HEK293 (cell line): ENCODE measurements around the gene TKTL1.
A peak's percentile ranks its signal among the peaks of the same experiment; 100 is the strongest.

ENCODE experiments used
- BCL11B ChIP-seq: fragments of 450-650 bp; formaldehyde crosslinking; IDR thresholded peaks from 2 replicates; pipeline ENCODE4 v1.5.1; 2016; ENCODE audit warnings: low read depth, missing biosample characterization, missing genetic modification characterization
- EGR2 ChIP-seq: fragments of 450-650 bp; formaldehyde crosslinking; IDR thresholded peaks from 2 replicates; pipeline ENCODE4 v1.5.1; 2016; ENCODE audit warnings: low read depth, missing biosample characterization, missing genetic modification characterization
- GLI2 ChIP-seq: fragments of 450-650 bp; formaldehyde crosslinking; IDR thresholded peaks from 2 replicates; pipeline ENCODE4; 2017; ENCODE audit warnings: missing biosample characterization, missing genetic modification characterization, low read depth, borderline replicate concordance
- HOXC10 ChIP-seq: sonication (generic); formaldehyde crosslinking; IDR thresholded peaks from 2 replicates; pipeline ENCODE4 v1.8.1; 2023; ENCODE audit warnings: mild to moderate bottlenecking, missing genetic modification reagents
- IKZF3 ChIP-seq: fragments of 450-650 bp; IDR thresholded peaks from 2 replicates; pipeline ENCODE4 v1.5.0; 2018; ENCODE audit warnings: missing biosample characterization, mild to moderate bottlenecking, missing genetic modification characterization, moderate library complexity
- KLF10 ChIP-seq: fragments of 450-650 bp; IDR thresholded peaks from 2 replicates; pipeline ENCODE4 v1.5.1; 2018; ENCODE audit warnings: missing biosample characterization, mild to moderate bottlenecking, missing genetic modification characterization
- SP7 ChIP-seq: fragments of 450-650 bp; formaldehyde crosslinking; IDR thresholded peaks from 2 replicates; pipeline ENCODE4 v1.5.1; 2016; ENCODE audit warnings: missing biosample characterization, missing genetic modification characterization
- ZBTB7A ChIP-seq: fragments of 450-650 bp; formaldehyde crosslinking; IDR thresholded peaks from 2 replicates; pipeline ENCODE4 v1.5.1; 2016; ENCODE audit warnings: low read depth, missing biosample characterization, missing genetic modification characterization
- ZFHX2 ChIP-seq: fragments of 450-650 bp; formaldehyde crosslinking; conservative IDR thresholded peaks from 2 replicates; pipeline ENCODE4 v1.5.1; 2016; ENCODE audit warnings: missing biosample characterization, missing genetic modification characterization
- ZFP69B ChIP-seq: fragments of 450-650 bp; formaldehyde crosslinking; IDR thresholded peaks from 2 replicates; pipeline ENCODE4 v1.5.1; 2016; ENCODE audit warnings: missing biosample characterization, missing genetic modification characterization
- ZNF112 ChIP-seq: fragments of 450-650 bp; formaldehyde crosslinking; IDR thresholded peaks from 2 replicates; pipeline ENCODE4 v1.5.0; 2017; ENCODE audit warnings: missing biosample characterization, missing genetic modification characterization
- ZNF146 ChIP-seq: fragments of 450-650 bp; formaldehyde crosslinking; IDR thresholded peaks from 2 replicates; pipeline ENCODE4 v1.5.1; 2016; ENCODE audit warnings: missing biosample characterization, missing genetic modification characterization
- ZNF19 ChIP-seq: fragments of 450-650 bp; formaldehyde crosslinking; IDR thresholded peaks from 2 replicates; pipeline ENCODE4; 2016; ENCODE audit warnings: missing biosample characterization, missing genetic modification characterization, low read depth
- ZNF214 ChIP-seq: fragments of 450-650 bp; formaldehyde crosslinking; IDR thresholded peaks from 2 replicates; pipeline ENCODE4 v1.5.1; 2017; ENCODE audit warnings: missing biosample characterization, mild to moderate bottlenecking, missing genetic modification characterization, borderline replicate concordance
- ZNF416 ChIP-seq: fragments of 450-650 bp; formaldehyde crosslinking; IDR thresholded peaks from 2 replicates; pipeline ENCODE4 v1.5.1; 2016; ENCODE audit warnings: missing biosample characterization, missing genetic modification characterization
- ZNF544 ChIP-seq: fragments of 450-650 bp; formaldehyde crosslinking; IDR thresholded peaks from 2 replicates; pipeline ENCODE4 v1.5.0; 2017; ENCODE audit warnings: missing biosample characterization, missing genetic modification characterization
- ZNF76 ChIP-seq: fragments of 450-650 bp; formaldehyde crosslinking; IDR thresholded peaks from 2 replicates; pipeline ENCODE4; 2016; ENCODE audit warnings: low read depth, missing biosample characterization, missing genetic modification characterization, borderline replicate concordance
- ZNF776 ChIP-seq: fragments of 450-650 bp; formaldehyde crosslinking; IDR thresholded peaks from 2 replicates; pipeline ENCODE4 v1.5.0; 2017; ENCODE audit warnings: missing biosample characterization, missing genetic modification characterization, borderline replicate concordance
- ZSCAN30 ChIP-seq: fragments of 450-650 bp; IDR thresholded peaks from 2 replicates; pipeline ENCODE4 v1.5.1; 2018; ENCODE audit warnings: missing biosample characterization, mild to moderate bottlenecking, missing genetic modification characterization, moderate library complexity
- ZXDB ChIP-seq: fragments of 450-650 bp; formaldehyde crosslinking; IDR thresholded peaks from 2 replicates; pipeline ENCODE4 v1.5.1; 2016; ENCODE audit warnings: missing biosample characterization, missing genetic modification characterization
- TF ChIP-seq, protein P1 (sequence below): fragments of 450-650 bp; formaldehyde crosslinking; IDR thresholded peaks from 2 replicates; pipeline ENCODE4 v1.5.0; 2017; ENCODE audit warnings: missing biosample characterization, missing genetic modification characterization, borderline replicate concordance
- TF ChIP-seq, protein P2 (sequence below): IDR thresholded peaks from 2 replicates; pipeline ENCODE4 v1.6.1; 2011; ENCODE audit warnings: mild to moderate bottlenecking, low read depth, low read length, borderline replicate concordance
- TF ChIP-seq, protein P3 (sequence below): fragments of 450-650 bp; formaldehyde crosslinking; IDR thresholded peaks from 2 replicates; pipeline ENCODE4; 2016; ENCODE audit warnings: missing biosample characterization, missing genetic modification characterization
- TF ChIP-seq, protein P4 (sequence below): fragments of 450-650 bp; formaldehyde crosslinking; IDR thresholded peaks from 2 replicates; pipeline ENCODE4 v1.5.1; 2016; ENCODE audit warnings: missing biosample characterization, missing genetic modification characterization, borderline replicate concordance
- TF ChIP-seq, protein P5 (sequence below): fragments of 450-650 bp; formaldehyde crosslinking; IDR thresholded peaks from 2 replicates; pipeline ENCODE4 v1.5.1; 2016; ENCODE audit warnings: missing biosample characterization, missing genetic modification characterization
- TF ChIP-seq, protein P6 (sequence below): fragments of 450-650 bp; formaldehyde crosslinking; IDR thresholded peaks from 2 replicates; pipeline ENCODE4 v1.5.1; 2016; ENCODE audit warnings: missing biosample characterization, missing genetic modification characterization

The TKTL1 gene

DNA sequence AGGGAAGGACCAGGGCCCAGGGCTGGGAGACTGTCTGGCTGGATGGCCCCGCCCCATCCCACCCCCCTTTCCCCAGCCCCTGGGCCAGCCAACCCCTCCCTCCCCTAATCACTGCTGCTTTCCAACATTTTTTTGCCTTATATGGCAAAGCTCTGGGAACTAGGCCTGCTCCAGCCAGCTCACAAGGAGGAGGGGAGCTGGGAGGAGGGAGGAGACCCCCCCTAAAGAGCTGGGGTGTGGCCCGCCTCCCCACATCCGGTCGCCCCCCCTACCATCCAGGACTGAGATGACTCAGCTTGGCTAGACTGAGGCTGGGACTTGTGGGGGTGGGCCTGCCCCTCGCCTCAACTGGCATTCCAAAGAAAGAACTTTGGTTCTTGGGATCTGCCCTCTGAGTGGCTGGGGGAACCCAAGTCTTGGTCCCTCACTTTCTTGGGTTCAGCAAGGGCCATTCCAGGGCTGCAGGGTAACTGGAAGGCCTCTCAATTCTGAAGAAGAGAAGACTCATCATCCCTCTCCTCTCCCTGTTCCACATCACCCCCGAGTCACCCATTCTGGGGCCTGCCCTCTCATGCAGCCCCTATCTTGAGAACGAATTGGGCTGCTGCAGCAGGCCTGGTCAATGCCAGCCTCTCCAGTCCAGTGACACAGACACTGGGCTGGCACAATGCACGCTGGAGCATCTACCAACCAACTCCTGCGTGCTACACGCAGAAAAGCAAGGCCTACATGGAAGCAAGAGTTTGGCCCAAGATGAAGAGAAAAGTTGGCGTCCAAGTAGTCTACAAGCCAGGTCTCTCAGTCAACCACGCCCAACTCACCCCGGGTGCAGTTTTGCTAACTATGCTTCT lies 74.1 kb downstream of the TKTL1 start (continued):
- TF ChIP-seq EGR2 (tag by site-specific recombination) (peak; percentile 30; the same call in 1 of the 2 replicates), ZNF544 (tag by site-specific recombination) (no peak), HOXC10 (CRISPR knock-in tag) (no peak), SP7 (tag by site-specific recombination) (peak; percentile 52), ZNF214 (no peak), ZNF112 (tag by site-specific recombination) (no peak), KLF10 (tag by site-specific recombination) (peak; percentile 88), ZFHX2 (tag by site-specific recombination) (peak; percentile 75), ZBTB7A (tag by site-specific recombination) (no peak), IKZF3 (tag by site-specific recombination) (peak; percentile 25; the same call in 1 of the 2 replicates), ZXDB (tag by site-specific recombination) (no peak; the same call in 1 of the 2 replicates), ZSCAN30 (tag by site-specific recombination) (no peak), ZFP69B (tag by site-specific recombination) (no peak), ZNF76 (0 out of 2 replicates have a peak, but pooled peaks have one; percentile 20), ZNF776 (tag by site-specific recombination) (no peak), BCL11B (tag by site-specific recombination) (no peak), ZNF19 (tag by site-specific recombination) (no peak), GLI2 (tag by site-specific recombination) (no peak), ZNF416 (tag by site-specific recombination) (no peak), ZNF146 (tag by site-specific recombination) (no peak)
- TF ChIP-seq, protein P1, sequence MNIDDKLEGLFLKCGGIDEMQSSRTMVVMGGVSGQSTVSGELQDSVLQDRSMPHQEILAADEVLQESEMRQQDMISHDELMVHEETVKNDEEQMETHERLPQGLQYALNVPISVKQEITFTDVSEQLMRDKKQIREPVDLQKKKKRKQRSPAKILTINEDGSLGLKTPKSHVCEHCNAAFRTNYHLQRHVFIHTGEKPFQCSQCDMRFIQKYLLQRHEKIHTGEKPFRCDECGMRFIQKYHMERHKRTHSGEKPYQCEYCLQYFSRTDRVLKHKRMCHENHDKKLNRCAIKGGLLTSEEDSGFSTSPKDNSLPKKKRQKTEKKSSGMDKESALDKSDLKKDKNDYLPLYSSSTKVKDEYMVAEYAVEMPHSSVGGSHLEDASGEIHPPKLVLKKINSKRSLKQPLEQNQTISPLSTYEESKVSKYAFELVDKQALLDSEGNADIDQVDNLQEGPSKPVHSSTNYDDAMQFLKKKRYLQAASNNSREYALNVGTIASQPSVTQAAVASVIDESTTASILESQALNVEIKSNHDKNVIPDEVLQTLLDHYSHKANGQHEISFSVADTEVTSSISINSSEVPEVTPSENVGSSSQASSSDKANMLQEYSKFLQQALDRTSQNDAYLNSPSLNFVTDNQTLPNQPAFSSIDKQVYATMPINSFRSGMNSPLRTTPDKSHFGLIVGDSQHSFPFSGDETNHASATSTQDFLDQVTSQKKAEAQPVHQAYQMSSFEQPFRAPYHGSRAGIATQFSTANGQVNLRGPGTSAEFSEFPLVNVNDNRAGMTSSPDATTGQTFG, result no peak
- TF ChIP-seq, protein P2, sequence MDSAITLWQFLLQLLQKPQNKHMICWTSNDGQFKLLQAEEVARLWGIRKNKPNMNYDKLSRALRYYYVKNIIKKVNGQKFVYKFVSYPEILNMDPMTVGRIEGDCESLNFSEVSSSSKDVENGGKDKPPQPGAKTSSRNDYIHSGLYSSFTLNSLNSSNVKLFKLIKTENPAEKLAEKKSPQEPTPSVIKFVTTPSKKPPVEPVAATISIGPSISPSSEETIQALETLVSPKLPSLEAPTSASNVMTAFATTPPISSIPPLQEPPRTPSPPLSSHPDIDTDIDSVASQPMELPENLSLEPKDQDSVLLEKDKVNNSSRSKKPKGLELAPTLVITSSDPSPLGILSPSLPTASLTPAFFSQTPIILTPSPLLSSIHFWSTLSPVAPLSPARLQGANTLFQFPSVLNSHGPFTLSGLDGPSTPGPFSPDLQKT, result no peak
- TF ChIP-seq, protein P3, sequence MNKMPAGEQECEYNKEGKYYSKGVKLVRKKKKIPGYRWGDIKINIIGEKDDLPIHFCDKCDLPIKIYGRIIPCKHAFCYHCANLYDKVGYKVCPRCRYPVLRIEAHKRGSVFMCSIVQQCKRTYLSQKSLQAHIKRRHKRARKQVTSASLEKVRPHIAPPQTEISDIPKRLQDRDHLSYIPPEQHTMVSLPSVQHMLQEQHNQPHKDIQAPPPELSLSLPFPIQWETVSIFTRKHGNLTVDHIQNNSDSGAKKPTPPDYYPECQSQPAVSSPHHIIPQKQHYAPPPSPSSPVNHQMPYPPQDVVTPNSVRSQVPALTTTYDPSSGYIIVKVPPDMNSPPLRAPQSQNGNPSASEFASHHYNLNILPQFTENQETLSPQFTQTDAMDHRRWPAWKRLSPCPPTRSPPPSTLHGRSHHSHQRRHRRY (tag by site-specific recombination), result no peak
- TF ChIP-seq, protein P4, sequence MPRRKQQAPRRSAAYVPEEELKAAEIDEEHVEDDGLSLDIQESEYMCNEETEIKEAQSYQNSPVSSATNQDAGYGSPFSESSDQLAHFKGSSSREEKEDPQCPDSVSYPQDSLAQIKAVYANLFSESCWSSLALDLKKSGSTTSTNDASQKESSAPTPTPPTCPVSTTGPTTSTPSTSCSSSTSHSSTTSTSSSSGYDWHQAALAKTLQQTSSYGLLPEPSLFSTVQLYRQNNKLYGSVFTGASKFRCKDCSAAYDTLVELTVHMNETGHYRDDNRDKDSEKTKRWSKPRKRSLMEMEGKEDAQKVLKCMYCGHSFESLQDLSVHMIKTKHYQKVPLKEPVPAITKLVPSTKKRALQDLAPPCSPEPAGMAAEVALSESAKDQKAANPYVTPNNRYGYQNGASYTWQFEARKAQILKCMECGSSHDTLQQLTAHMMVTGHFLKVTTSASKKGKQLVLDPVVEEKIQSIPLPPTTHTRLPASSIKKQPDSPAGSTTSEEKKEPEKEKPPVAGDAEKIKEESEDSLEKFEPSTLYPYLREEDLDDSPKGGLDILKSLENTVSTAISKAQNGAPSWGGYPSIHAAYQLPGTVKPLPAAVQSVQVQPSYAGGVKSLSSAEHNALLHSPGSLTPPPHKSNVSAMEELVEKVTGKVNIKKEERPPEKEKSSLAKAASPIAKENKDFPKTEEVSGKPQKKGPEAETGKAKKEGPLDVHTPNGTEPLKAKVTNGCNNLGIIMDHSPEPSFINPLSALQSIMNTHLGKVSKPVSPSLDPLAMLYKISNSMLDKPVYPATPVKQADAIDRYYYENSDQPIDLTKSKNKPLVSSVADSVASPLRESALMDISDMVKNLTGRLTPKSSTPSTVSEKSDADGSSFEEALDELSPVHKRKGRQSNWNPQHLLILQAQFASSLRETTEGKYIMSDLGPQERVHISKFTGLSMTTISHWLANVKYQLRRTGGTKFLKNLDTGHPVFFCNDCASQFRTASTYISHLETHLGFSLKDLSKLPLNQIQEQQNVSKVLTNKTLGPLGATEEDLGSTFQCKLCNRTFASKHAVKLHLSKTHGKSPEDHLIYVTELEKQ, result no peak
- TF ChIP-seq, protein P5, sequence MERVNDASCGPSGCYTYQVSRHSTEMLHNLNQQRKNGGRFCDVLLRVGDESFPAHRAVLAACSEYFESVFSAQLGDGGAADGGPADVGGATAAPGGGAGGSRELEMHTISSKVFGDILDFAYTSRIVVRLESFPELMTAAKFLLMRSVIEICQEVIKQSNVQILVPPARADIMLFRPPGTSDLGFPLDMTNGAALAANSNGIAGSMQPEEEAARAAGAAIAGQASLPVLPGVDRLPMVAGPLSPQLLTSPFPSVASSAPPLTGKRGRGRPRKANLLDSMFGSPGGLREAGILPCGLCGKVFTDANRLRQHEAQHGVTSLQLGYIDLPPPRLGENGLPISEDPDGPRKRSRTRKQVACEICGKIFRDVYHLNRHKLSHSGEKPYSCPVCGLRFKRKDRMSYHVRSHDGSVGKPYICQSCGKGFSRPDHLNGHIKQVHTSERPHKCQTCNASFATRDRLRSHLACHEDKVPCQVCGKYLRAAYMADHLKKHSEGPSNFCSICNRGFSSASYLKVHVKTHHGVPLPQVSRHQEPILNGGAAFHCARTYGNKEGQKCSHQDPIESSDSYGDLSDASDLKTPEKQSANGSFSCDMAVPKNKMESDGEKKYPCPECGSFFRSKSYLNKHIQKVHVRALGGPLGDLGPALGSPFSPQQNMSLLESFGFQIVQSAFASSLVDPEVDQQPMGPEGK (tag by site-specific recombination), result peak; percentile 85
- TF ChIP-seq, protein P6, sequence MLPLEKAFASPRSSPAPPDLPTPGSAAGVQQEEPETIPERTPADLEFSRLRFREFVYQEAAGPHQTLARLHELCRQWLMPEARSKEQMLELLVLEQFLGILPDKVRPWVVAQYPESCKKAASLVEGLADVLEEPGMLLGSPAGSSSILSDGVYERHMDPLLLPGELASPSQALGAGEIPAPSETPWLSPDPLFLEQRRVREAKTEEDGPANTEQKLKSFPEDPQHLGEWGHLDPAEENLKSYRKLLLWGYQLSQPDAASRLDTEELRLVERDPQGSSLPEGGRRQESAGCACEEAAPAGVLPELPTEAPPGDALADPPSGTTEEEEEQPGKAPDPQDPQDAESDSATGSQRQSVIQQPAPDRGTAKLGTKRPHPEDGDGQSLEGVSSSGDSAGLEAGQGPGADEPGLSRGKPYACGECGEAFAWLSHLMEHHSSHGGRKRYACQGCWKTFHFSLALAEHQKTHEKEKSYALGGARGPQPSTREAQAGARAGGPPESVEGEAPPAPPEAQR (tag by site-specific recombination), result no peak
